ENCODE data around the gene KRTAP4-8. TPM values are rescaled to one million over a fixed set of nuclear protein-coding genes. Genes with fewer than 3 reads are reported as not detected.
"Not testable (repeated sequence)": the region's sequence is repeated elsewhere in the genome, so short reads cannot be mapped to it uniquely, and the experiment has no call there.

Gene KRTAP4-8
- total and polyA plus RNA-seq, 2 donors (not counting 1 experiment from before 2014, with no cell fraction given) = not detected

DNA sequence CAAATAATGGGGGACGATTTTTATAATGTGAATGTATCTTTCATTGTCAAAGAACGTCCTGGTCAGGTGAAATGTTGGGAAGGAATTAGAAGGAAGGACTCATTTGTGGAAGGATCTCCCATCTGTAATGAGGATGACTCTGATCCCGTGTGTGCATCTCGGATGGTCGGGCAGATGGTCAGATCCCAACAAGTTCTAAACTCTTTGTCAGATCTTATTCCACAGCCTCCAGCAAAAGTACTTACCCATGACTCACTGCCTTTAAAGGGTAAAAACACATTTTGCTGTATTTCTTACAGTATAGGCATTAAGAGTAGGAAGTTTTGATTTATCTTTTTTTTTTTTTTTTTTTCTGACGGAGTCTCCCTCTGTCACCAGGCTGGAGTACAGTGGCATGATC, 539 bp upstream of the KRTAP4-8 start:
- ATAC-seq (ENCODE audit: low read depth) = no peak
- ChIA-PET POLR2A (no interaction called here), CTCF (no interaction called here)
- no peak overlapping the region for H3K4me3 Mint-ChIP-seq
- intact Hi-C loops (cut with micrococcal nuclease) = no loop called here
- peaks cover 0 to 14% (median 0%) of the 10 kb centered on the region in 3 donors for H3K9me3 ChIP-seq (ENCODE audit: control extremely low read depth in 1 of 3, control insufficient read depth in 2 of 3, insufficient read depth in 1 of 3, low read length in 2 of 3)
- no peak overlapping the region for H3K27ac ChIP-seq (ENCODE audit: low read length in 2 of 2)
- H3K27me3 ChIP-seq (replicated peaks in 1 of 4; ENCODE audit: control extremely low read depth in 1 of 4, control insufficient read depth in 3 of 4, insufficient read depth in 4 of 4, low read length in 3 of 4) = peaks cover 0 to 5% (median 0%) of the 10 kb centered on the region in 4 experiments
- no peaks in the 10 kb centered on the region for H3K79me2 ChIP-seq (ENCODE audit: control insufficient read depth, insufficient read depth, low read length)
- no peaks in the 10 kb centered on the region for H4K20me1 ChIP-seq (ENCODE audit: control insufficient read depth, insufficient read depth, low read length, poor library complexity, severe bottlenecking)
- H2AFZ ChIP-seq (ENCODE audit: insufficient read depth, low read depth, low read length, poor library complexity, severe bottlenecking) = no peak overlapping the region
- DNase-seq = no peak
- H3K9me3 Mint-ChIP-seq (ENCODE audit: insufficient read depth) = no peaks in the 10 kb centered on the region
- peaks cover 33% of the 10 kb centered on the region for H3K27me3 Mint-ChIP-seq
- H3K4me2 ChIP-seq (replicated peaks; ENCODE audit: low read depth, low read length, poor library complexity, severe bottlenecking) = no peak overlapping the region
- peaks cover 4 to 7% of the 10 kb centered on the region in 2 donors for H3K4me1 ChIP-seq (ENCODE audit: control insufficient read depth in 2 of 2, insufficient read depth in 2 of 2, low read length in 2 of 2)
- H3K4me1 Mint-ChIP-seq = peaks cover 8% of the 10 kb centered on the region
- TF ChIP-seq EZH2 (IDR thresholded peaks at IDR 0.05; ENCODE audit: borderline replicate concordance, insufficient read depth, low read depth, low read length, poor library complexity, severe bottlenecking) = no peak
- TF ChIP-seq, protein P1, sequence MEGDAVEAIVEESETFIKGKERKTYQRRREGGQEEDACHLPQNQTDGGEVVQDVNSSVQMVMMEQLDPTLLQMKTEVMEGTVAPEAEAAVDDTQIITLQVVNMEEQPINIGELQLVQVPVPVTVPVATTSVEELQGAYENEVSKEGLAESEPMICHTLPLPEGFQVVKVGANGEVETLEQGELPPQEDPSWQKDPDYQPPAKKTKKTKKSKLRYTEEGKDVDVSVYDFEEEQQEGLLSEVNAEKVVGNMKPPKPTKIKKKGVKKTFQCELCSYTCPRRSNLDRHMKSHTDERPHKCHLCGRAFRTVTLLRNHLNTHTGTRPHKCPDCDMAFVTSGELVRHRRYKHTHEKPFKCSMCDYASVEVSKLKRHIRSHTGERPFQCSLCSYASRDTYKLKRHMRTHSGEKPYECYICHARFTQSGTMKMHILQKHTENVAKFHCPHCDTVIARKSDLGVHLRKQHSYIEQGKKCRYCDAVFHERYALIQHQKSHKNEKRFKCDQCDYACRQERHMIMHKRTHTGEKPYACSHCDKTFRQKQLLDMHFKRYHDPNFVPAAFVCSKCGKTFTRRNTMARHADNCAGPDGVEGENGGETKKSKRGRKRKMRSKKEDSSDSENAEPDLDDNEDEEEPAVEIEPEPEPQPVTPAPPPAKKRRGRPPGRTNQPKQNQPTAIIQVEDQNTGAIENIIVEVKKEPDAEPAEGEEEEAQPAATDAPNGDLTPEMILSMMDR (IDR thresholded peaks at IDR 0.05) = no peak
- no peak overlapping the region for H3K9ac ChIP-seq (ENCODE audit: low read length)
- H3K27ac Mint-ChIP-seq = no peak overlapping the region
- no peaks in the 10 kb centered on the region for H3K36me3 ChIP-seq (replicated peaks in 1 of 2; ENCODE audit: control extremely low read depth in 1 of 2, control insufficient read depth in 1 of 2, extremely low read depth in 1 of 2, insufficient read depth in 2 of 2, low read length in 1 of 2)
- 88% methylated on average over 2 of the region's 6 CpGs for WGBS (ENCODE audit: insufficient coverage)
- no peak overlapping the region for H3K4me3 ChIP-seq (ENCODE audit: control extremely low read depth in 1 of 5, extremely low read depth in 1 of 5, insufficient read depth in 1 of 5, low read depth in 2 of 5, low read length in 4 of 5)

DNA sequence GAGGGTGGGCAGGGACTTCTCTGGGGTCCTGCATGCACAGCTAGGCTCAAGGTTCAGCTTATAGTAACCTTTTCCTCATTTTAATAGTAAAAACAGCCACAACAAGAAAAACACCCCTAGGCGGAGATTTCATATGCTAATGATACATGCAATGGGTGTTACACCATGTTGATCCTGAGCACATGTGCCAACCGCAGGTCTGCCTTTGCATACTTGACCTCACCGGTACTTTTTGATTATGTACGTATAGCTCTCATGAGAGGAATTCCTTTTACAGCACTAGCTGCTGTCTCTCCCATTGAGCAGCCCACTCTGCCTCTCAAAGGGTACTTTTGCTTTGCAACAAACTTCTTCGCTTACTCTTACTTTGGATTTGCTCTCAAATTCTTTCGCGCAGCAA, 1.9 kb downstream of the KRTAP4-8 start:
- Histone ChIP-seq H3K9me3 (ENCODE audit: control extremely low read depth in 1 of 3, control insufficient read depth in 2 of 3, insufficient read depth in 1 of 3, low read length in 2 of 3) (peaks cover 0 to 11% (median 0%) of the 10 kb centered on the region in 3 donors), H4K20me1 (ENCODE audit: control insufficient read depth, insufficient read depth, low read length, poor library complexity, severe bottlenecking) (no peaks in the 10 kb centered on the region), H3K27ac (ENCODE audit: low read length in 2 of 2) (no peak overlapping the region), H2AFZ (ENCODE audit: insufficient read depth, low read depth, low read length, poor library complexity, severe bottlenecking) (no peak overlapping the region), H3K4me2 (replicated peaks; ENCODE audit: low read depth, low read length, poor library complexity, severe bottlenecking) (no peak overlapping the region), H3K36me3 (replicated peaks in 1 of 2; ENCODE audit: control extremely low read depth in 1 of 2, control insufficient read depth in 1 of 2, extremely low read depth in 1 of 2, insufficient read depth in 2 of 2, low read length in 1 of 2) (no peaks in the 10 kb centered on the region), H3K4me1 (ENCODE audit: control insufficient read depth in 2 of 2, insufficient read depth in 2 of 2, low read length in 2 of 2) (peaks cover 4 to 7% of the 10 kb centered on the region in 2 donors), H3K9ac (ENCODE audit: low read length) (no peak overlapping the region), H3K27me3 (replicated peaks in 1 of 4; ENCODE audit: control extremely low read depth in 1 of 4, control insufficient read depth in 3 of 4, insufficient read depth in 4 of 4, low read length in 3 of 4) (peaks cover 0 to 5% (median 0%) of the 10 kb centered on the region in 4 experiments), H3K79me2 (ENCODE audit: control insufficient read depth, insufficient read depth, low read length) (no peaks in the 10 kb centered on the region), H3K4me3 (ENCODE audit: control extremely low read depth in 1 of 5, extremely low read depth in 1 of 5, insufficient read depth in 1 of 5, low read depth in 2 of 5, low read length in 4 of 5) (no peak overlapping the region)
- POLR2A ChIA-PET = no interaction called here
- no peak for TF ChIP-seq EZH2 (IDR thresholded peaks at IDR 0.05; ENCODE audit: borderline replicate concordance, insufficient read depth, low read depth, low read length, poor library complexity, severe bottlenecking)
- TF ChIP-seq, protein P1 (IDR thresholded peaks at IDR 0.05) = no peak
- intact Hi-C loops (cut with micrococcal nuclease) = no loop called here
- Mint-ChIP-seq H3K27ac (no peak overlapping the region), H3K9me3 (ENCODE audit: insufficient read depth) (peaks cover 2% of the 10 kb centered on the region), H3K4me1 (peaks cover 8% of the 10 kb centered on the region), H3K27me3 (peaks cover 29% of the 10 kb centered on the region), H3K4me3 (no peak overlapping the region)
- CTCF ChIA-PET = no interaction called here
- ATAC-seq (ENCODE audit: low read depth) = no peak
- no peak for DNase-seq
- WGBS (ENCODE audit: insufficient coverage) = 88% methylated on average over 5 of the region's 7 CpGs

DNA sequence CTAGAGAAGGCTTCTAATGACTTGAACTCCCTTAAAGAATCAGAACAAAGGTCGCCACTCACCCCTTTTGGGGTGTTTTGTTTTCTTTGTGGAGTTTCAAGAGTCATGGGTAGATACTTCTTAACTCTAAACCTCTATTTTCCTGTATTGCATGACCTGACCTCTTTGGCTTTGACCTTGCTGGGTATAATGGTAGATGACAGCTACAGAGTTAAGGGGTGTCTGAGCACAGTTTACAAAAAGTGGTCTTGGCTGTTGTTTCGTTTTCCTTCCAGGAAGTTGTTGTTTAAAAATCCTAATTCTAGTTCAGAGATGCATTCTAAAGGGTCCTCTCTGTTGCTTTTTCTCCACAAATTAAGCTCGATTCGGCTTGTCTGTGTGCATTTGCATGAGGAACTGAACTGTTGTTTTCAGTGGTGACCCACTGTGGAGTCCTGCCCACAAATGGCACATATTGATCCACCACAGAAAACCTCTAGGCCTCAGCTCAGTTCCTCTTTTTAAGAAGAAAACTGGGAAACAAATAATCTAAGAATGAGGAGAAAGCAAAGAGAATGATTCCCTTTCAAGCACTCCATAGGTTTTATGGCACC, 9.1 kb downstream of the KRTAP4-8 start:
- H3K27me3 ChIP-seq (replicated peaks in 1 of 4; ENCODE audit: control extremely low read depth in 1 of 4, control insufficient read depth in 3 of 4, insufficient read depth in 4 of 4, low read length in 3 of 4); POLR2A ChIA-PET; H3K4me1 Mint-ChIP-seq; H2AFZ ChIP-seq (ENCODE audit: insufficient read depth, low read depth, low read length, poor library complexity, severe bottlenecking); H3K4me3 ChIP-seq (ENCODE audit: control extremely low read depth in 1 of 5, extremely low read depth in 1 of 5, insufficient read depth in 1 of 5, low read depth in 2 of 5, low read length in 4 of 5); H3K27ac ChIP-seq (ENCODE audit: low read length in 2 of 2); H3K9me3 ChIP-seq (ENCODE audit: control extremely low read depth in 1 of 3, control insufficient read depth in 2 of 3, insufficient read depth in 1 of 3, low read length in 2 of 3); H3K4me1 ChIP-seq (ENCODE audit: control insufficient read depth in 2 of 2, insufficient read depth in 2 of 2, low read length in 2 of 2); DNase-seq; H3K27ac Mint-ChIP-seq; H3K36me3 ChIP-seq (replicated peaks in 1 of 2; ENCODE audit: control extremely low read depth in 1 of 2, control insufficient read depth in 1 of 2, extremely low read depth in 1 of 2, insufficient read depth in 2 of 2, low read length in 1 of 2); intact Hi-C loops (cut with micrococcal nuclease); H3K4me3 Mint-ChIP-seq; H4K20me1 ChIP-seq (ENCODE audit: control insufficient read depth, insufficient read depth, low read length, poor library complexity, severe bottlenecking); H3K79me2 ChIP-seq (ENCODE audit: control insufficient read depth, insufficient read depth, low read length); H3K9ac ChIP-seq (ENCODE audit: low read length); H3K9me3 Mint-ChIP-seq (ENCODE audit: insufficient read depth); CTCF ChIA-PET; H3K4me2 ChIP-seq (replicated peaks; ENCODE audit: low read depth, low read length, poor library complexity, severe bottlenecking); ATAC-seq (ENCODE audit: low read depth): not testable (repeated sequence)
- peaks cover 16% of the 10 kb centered on the region for H3K27me3 Mint-ChIP-seq
- 57% methylated on average over 1 of the region's 4 CpGs for WGBS (ENCODE audit: insufficient coverage)
